Measurements from ENCODE around the gene MARK4.

DNA sequence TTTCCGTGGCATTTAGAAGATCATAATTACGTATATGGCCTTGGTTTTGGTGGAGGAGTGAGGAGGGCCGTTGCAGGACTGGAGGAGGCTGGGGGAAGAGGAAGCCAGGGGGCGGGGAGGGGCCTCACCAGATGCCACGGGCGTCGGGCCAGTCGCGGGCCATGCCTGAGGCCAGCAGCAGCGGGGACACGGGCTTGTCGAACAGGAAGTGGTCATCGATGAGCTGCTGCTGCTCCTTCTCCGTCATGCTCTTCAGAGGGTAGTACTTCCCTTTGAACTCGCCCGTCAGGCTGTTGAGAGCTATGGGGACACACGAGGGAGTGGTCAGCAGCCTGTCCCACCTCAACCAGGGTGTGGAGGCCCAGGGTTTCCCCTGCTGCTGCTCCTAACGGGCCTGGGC lies 60.5 kb downstream of the MARK4 start:
- TF ChIP-seq, protein P1, sequence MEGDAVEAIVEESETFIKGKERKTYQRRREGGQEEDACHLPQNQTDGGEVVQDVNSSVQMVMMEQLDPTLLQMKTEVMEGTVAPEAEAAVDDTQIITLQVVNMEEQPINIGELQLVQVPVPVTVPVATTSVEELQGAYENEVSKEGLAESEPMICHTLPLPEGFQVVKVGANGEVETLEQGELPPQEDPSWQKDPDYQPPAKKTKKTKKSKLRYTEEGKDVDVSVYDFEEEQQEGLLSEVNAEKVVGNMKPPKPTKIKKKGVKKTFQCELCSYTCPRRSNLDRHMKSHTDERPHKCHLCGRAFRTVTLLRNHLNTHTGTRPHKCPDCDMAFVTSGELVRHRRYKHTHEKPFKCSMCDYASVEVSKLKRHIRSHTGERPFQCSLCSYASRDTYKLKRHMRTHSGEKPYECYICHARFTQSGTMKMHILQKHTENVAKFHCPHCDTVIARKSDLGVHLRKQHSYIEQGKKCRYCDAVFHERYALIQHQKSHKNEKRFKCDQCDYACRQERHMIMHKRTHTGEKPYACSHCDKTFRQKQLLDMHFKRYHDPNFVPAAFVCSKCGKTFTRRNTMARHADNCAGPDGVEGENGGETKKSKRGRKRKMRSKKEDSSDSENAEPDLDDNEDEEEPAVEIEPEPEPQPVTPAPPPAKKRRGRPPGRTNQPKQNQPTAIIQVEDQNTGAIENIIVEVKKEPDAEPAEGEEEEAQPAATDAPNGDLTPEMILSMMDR (IDR thresholded peaks at IDR 0.05; ENCODE audit: poor library complexity), result no peak
- TF ChIP-seq EZH2 (IDR thresholded peaks at IDR 0.05; ENCODE audit: borderline replicate concordance), result no peak
- no peak for TF ChIP-seq EZH2phosphoT487 (IDR thresholded peaks at IDR 0.05; ENCODE audit: low read depth, severe bottlenecking, unreplicated experiment)

Data from hepatocyte (in vitro differentiated cells).